Choroid plexus epithelial cell (primary cell): Measurements from ENCODE around the gene TMEM244.
"Not testable (repeated sequence)": the region's sequence is repeated elsewhere in the genome, so short reads cannot be mapped to it uniquely, and the experiment has no call there.

Source experiments
- DNase-seq: peaks from one replicate; pipeline ENCODE4 v3.0.0-alpha.2; 2010; ENCODE audit warnings: low read depth
- H3K4me3 ChIP-seq: 2 replicates; pipeline ENCODE4 v1.5.1; 2011; ENCODE audit warnings: low read depth, mild to moderate bottlenecking, control low read depth, low read length, moderate library complexity
- CTCF ChIP-seq: conservative IDR thresholded peaks from 2 replicates; pipeline ENCODE4 v1.5.1; 2011; ENCODE audit warnings: low read depth, mild to moderate bottlenecking, control low read depth, inconsistent platforms, low read length, moderate library complexity

Gene TMEM244

GRCh38 chr6:129818251-129818650 lies 42.9 kb downstream of the TMEM244 start:
- no peak for DNase-seq
- no peak for TF ChIP-seq CTCF
- no peak overlapping the region for H3K4me3 ChIP-seq

- TF ChIP-seq CTCF, result no peak
- no peak for DNase-seq
- H3K4me3 ChIP-seq, result no peak overlapping the region
Observed at GRCh38 chr6:129817821-129818220, 43.3 kb downstream of the TMEM244 start.

- DNase-seq, result no peak
- TF ChIP-seq CTCF, result no peak
- no peak overlapping the region for H3K4me3 ChIP-seq
Observed at GRCh38 chr6:129817332-129817731, 43.8 kb downstream of the TMEM244 start.

- no peak for TF ChIP-seq CTCF
- DNase-seq, result peak; percentile 22
- H3K4me3 ChIP-seq, result no peak overlapping the region
Observed at GRCh38 chr6:129812145-129812777, 48.9 kb downstream of the TMEM244 start.

- not testable (repeated sequence) for H3K4me3 ChIP-seq, DNase-seq
Observed at GRCh38 chr6:129807141-129807540, 54.0 kb downstream of the TMEM244 start.

- H3K4me3 ChIP-seq, DNase-seq: not testable (repeated sequence)
Observed at GRCh38 chr6:129802920-129803319, 58.2 kb downstream of the TMEM244 start.

- TF ChIP-seq CTCF, result no peak
- H3K4me3 ChIP-seq, result no peak overlapping the region
- peak; percentile 25 for DNase-seq
Observed at GRCh38 chr6:129801909-129802308, 59.2 kb downstream of the TMEM244 start.

GRCh38 chr6:129795261-129795660 lies 65.9 kb downstream of the TMEM244 start:
- TF ChIP-seq CTCF, result no peak
- no peak overlapping the region for H3K4me3 ChIP-seq
- DNase-seq, result no peak
